ENCODE data around the gene CENPU. TPM values are rescaled to one million over a fixed set of nuclear protein-coding genes. Genes with fewer than 3 reads are reported as not detected.
"Not testable (repeated sequence)": the region's sequence is repeated elsewhere in the genome, so short reads cannot be mapped to it uniquely, and the experiment has no call there.

CENPU gene
- total RNA-seq, 1 donor from 2014 or later = 80.3 TPM

GRCh38 chr4:184747034-184747830, 13.3 kb upstream of the CENPU start:
- Mint-ChIP-seq H3K9me3 (no peaks in the 10 kb centered on the region), H3K36me3 (ENCODE audit: low read depth) (no peaks in the 10 kb centered on the region), H3K27me3 (ENCODE audit: insufficient read depth) (no peaks in the 10 kb centered on the region), H3K4me1 (ENCODE audit: low read depth) (peaks cover 28% of the 10 kb centered on the region), H3K4me3 (no peak overlapping the region), H3K27ac (no peak overlapping the region)
- DNase-seq (ENCODE audit: low spot score) = no peak
- intact Hi-C loops (cut with micrococcal nuclease) = loop anchor here (5.0 kb wide), 1 partner anchor 215 kb away; no protein-coding TSS in a partner anchor

GRCh38 chr4:184745831-184746795, 12.2 kb upstream of the CENPU start:
- no peaks in the 10 kb centered on the region for H3K36me3 Mint-ChIP-seq (ENCODE audit: low read depth)
- no peaks in the 10 kb centered on the region for H3K9me3 Mint-ChIP-seq
- peak overlapping the region; percentile 27 for H3K27ac Mint-ChIP-seq
- DNase-seq (ENCODE audit: low spot score) = peak; percentile 55
- H3K4me1 Mint-ChIP-seq (ENCODE audit: low read depth) = peaks cover 21% of the 10 kb centered on the region
- no peaks in the 10 kb centered on the region for H3K27me3 Mint-ChIP-seq (ENCODE audit: insufficient read depth)
- peak overlapping the region; percentile 16 for H3K4me3 Mint-ChIP-seq
- intact Hi-C loops (cut with micrococcal nuclease) = loop anchor here (1.0 to 5.0 kb wide), 8 partner anchors 16 to 388 kb away; no protein-coding TSS in a partner anchor

GRCh38 chr4:184744236-184744635, 10.3 kb upstream of the CENPU start:
- intact Hi-C loops (cut with micrococcal nuclease) = no loop called here
- Mint-ChIP-seq H3K36me3 (ENCODE audit: low read depth) (peaks cover 1% of the 10 kb centered on the region), H3K27ac (no peak overlapping the region)

GRCh38 chr4:184743650-184744049, 9.8 kb upstream of the CENPU start:
- H3K4me1 Mint-ChIP-seq (ENCODE audit: low read depth) = peaks cover 34% of the 10 kb centered on the region
- no peak overlapping the region for H3K27ac Mint-ChIP-seq
- H3K4me3 Mint-ChIP-seq = no peak overlapping the region
- H3K9me3 Mint-ChIP-seq = no peaks in the 10 kb centered on the region
- peaks cover 1% of the 10 kb centered on the region for H3K36me3 Mint-ChIP-seq (ENCODE audit: low read depth)
- no peak for DNase-seq (ENCODE audit: low spot score)
- H3K27me3 Mint-ChIP-seq (ENCODE audit: insufficient read depth) = no peaks in the 10 kb centered on the region
- intact Hi-C loops (cut with micrococcal nuclease) = no loop called here

More at GRCh38 chr4:184744236-184744635, 10.3 kb upstream of the CENPU start:
- DNase-seq (ENCODE audit: low spot score) = no peak
- no peaks in the 10 kb centered on the region for H3K9me3 Mint-ChIP-seq
- H3K4me3 Mint-ChIP-seq = no peak overlapping the region
- H3K4me1 Mint-ChIP-seq (ENCODE audit: low read depth) = peaks cover 31% of the 10 kb centered on the region
- H3K27me3 Mint-ChIP-seq (ENCODE audit: insufficient read depth) = no peaks in the 10 kb centered on the region

- intact Hi-C loops (cut with micrococcal nuclease); H3K27ac Mint-ChIP-seq; H3K36me3 Mint-ChIP-seq (ENCODE audit: low read depth); H3K4me3 Mint-ChIP-seq; H3K9me3 Mint-ChIP-seq; H3K27me3 Mint-ChIP-seq (ENCODE audit: insufficient read depth); DNase-seq (ENCODE audit: low spot score): not testable (repeated sequence)
- peaks cover 26% of the 10 kb centered on the region for H3K4me1 Mint-ChIP-seq (ENCODE audit: low read depth)
Observed at GRCh38 chr4:184741651-184742050, 7.8 kb upstream of the CENPU start.

GRCh38 chr4:184740980-184741391, 7.1 kb upstream of the CENPU start:
- intact Hi-C loops (cut with micrococcal nuclease) = no loop called here
- Mint-ChIP-seq H3K27ac (no peak overlapping the region), H3K4me3 (no peak overlapping the region), H3K36me3 (ENCODE audit: low read depth) (peaks cover 1% of the 10 kb centered on the region), H3K9me3 (no peaks in the 10 kb centered on the region), H3K27me3 (ENCODE audit: insufficient read depth) (no peaks in the 10 kb centered on the region), H3K4me1 (ENCODE audit: low read depth) (peaks cover 19% of the 10 kb centered on the region)
- no peak for DNase-seq (ENCODE audit: low spot score)

- DNase-seq (ENCODE audit: low spot score); H3K36me3 Mint-ChIP-seq (ENCODE audit: low read depth); H3K9me3 Mint-ChIP-seq; H3K27me3 Mint-ChIP-seq (ENCODE audit: insufficient read depth); H3K4me3 Mint-ChIP-seq: not testable (repeated sequence)
- Mint-ChIP-seq H3K27ac (peak overlapping the region; percentile 21), H3K4me1 (ENCODE audit: low read depth) (peaks cover 16% of the 10 kb centered on the region)
- intact Hi-C loops (cut with micrococcal nuclease) = loop anchor here (10.0 kb wide), 1 partner anchor 685 kb away; the partner anchor contains the start of gene UFSP2
Observed at GRCh38 chr4:184739575-184739974, 5.7 kb upstream of the CENPU start.

- Mint-ChIP-seq H3K36me3 (ENCODE audit: low read depth) (peaks cover 9% of the 10 kb centered on the region), H3K9me3 (no peaks in the 10 kb centered on the region), H3K4me3 (peak overlapping the region; percentile 94), H3K27ac (peak overlapping the region; percentile 95), H3K27me3 (ENCODE audit: insufficient read depth) (no peaks in the 10 kb centered on the region), H3K4me1 (ENCODE audit: low read depth) (peaks cover 49% of the 10 kb centered on the region)
- DNase-seq (ENCODE audit: low spot score) = no peak
- intact Hi-C loops (cut with micrococcal nuclease) = loop anchor here (1.0 to 10.0 kb wide), 14 partner anchors 28 to 1230 kb away; partner anchors contain the start of genes CASP3, ING2, IRF2 and PRIMPOL
Observed at GRCh38 chr4:184734758-184735157, 862 bp upstream of the CENPU start.

- Mint-ChIP-seq H3K36me3 (ENCODE audit: low read depth) (peaks cover 28% of the 10 kb centered on the region), H3K4me1 (ENCODE audit: low read depth) (peaks cover 63% of the 10 kb centered on the region), H3K4me3 (peak overlapping the region; percentile 94)
Observed at GRCh38 chr4:184732126-184732525, 1.8 kb downstream of the CENPU start.

GRCh38 chr4:184731056-184731455, 2.8 kb downstream of the CENPU start:
- peaks cover 34% of the 10 kb centered on the region for H3K36me3 Mint-ChIP-seq (ENCODE audit: low read depth)
- no peak overlapping the region for H3K27ac Mint-ChIP-seq
- H3K4me3 Mint-ChIP-seq = peak overlapping the region; percentile 19
- no peaks in the 10 kb centered on the region for H3K9me3 Mint-ChIP-seq
- DNase-seq (ENCODE audit: low spot score) = no peak
- H3K4me1 Mint-ChIP-seq (ENCODE audit: low read depth) = peaks cover 71% of the 10 kb centered on the region
- H3K27me3 Mint-ChIP-seq (ENCODE audit: insufficient read depth) = no peaks in the 10 kb centered on the region
- intact Hi-C loops (cut with micrococcal nuclease) = loop anchor here (5.0 to 10.0 kb wide), 3 partner anchors 149 to 694 kb away; partner anchors contain the start of genes SLC25A4 and UFSP2

More at GRCh38 chr4:184732126-184732525, 1.8 kb downstream of the CENPU start:
- intact Hi-C loops (cut with micrococcal nuclease) = loop anchor here (5.0 to 10.0 kb wide), 3 partner anchors 150 to 693 kb away; partner anchors contain the start of genes SLC25A4 and UFSP2
- Mint-ChIP-seq H3K27ac (peak overlapping the region; percentile 73), H3K9me3 (no peaks in the 10 kb centered on the region), H3K27me3 (ENCODE audit: insufficient read depth) (no peaks in the 10 kb centered on the region)
- no peak for DNase-seq (ENCODE audit: low spot score)

- intact Hi-C loops (cut with micrococcal nuclease) = loop anchor here (5.0 to 10.0 kb wide), 3 partner anchors 148 to 695 kb away; partner anchors contain the start of genes SLC25A4 and UFSP2
- no peaks in the 10 kb centered on the region for H3K27me3 Mint-ChIP-seq (ENCODE audit: insufficient read depth)
- no peak overlapping the region for H3K4me3 Mint-ChIP-seq
- peaks cover 38% of the 10 kb centered on the region for H3K36me3 Mint-ChIP-seq (ENCODE audit: low read depth)
- no peak for DNase-seq (ENCODE audit: low spot score)
- peaks cover 80% of the 10 kb centered on the region for H3K4me1 Mint-ChIP-seq (ENCODE audit: low read depth)
- H3K27ac Mint-ChIP-seq = no peak overlapping the region
- no peaks in the 10 kb centered on the region for H3K9me3 Mint-ChIP-seq
Observed at GRCh38 chr4:184729946-184730345, 4.0 kb downstream of the CENPU start.

GRCh38 chr4:184728858-184729257, 5.0 kb downstream of the CENPU start:
- intact Hi-C loops (cut with micrococcal nuclease) = no loop called here
- Mint-ChIP-seq H3K4me3 (no peak overlapping the region), H3K4me1 (ENCODE audit: low read depth) (peaks cover 73% of the 10 kb centered on the region), H3K9me3 (no peaks in the 10 kb centered on the region), H3K27me3 (ENCODE audit: insufficient read depth) (no peaks in the 10 kb centered on the region), H3K36me3 (ENCODE audit: low read depth) (peaks cover 47% of the 10 kb centered on the region), H3K27ac (no peak overlapping the region)
- DNase-seq (ENCODE audit: low spot score) = no peak
